HepG2 (cell line): Measurements from ENCODE around the gene OST4. TPM values are rescaled to one million over a fixed set of nuclear protein-coding genes. Genes with fewer than 3 reads are reported as not detected.

ENCODE experiments used
- ARID2 ChIP-seq: sonication (generic); formaldehyde crosslinking; IDR thresholded peaks from 2 replicates; pipeline ENCODE4 v1.8.1; 2022; ENCODE audit warnings: mild to moderate bottlenecking, missing genetic modification reagents, borderline replicate concordance
- CAMTA2 ChIP-seq: sonication (generic); formaldehyde crosslinking; IDR thresholded peaks from 2 replicates; pipeline ENCODE4 v1.4.0; 2020; ENCODE audit warnings: mild to moderate bottlenecking, missing genetic modification reagents, borderline replicate concordance
- DR1 ChIP-seq: sonication (generic); formaldehyde crosslinking; IDR thresholded peaks from 2 replicates; pipeline ENCODE4 v1.8.0; 2021; ENCODE audit warnings: mild to moderate bottlenecking, missing genetic modification reagents, inconsistent platforms
- GATA4 ChIP-seq: sonication (generic); IDR thresholded peaks from 2 replicates; pipeline ENCODE4 v1.6.1; 2016; ENCODE audit warnings: antibody characterized with exemption, low read depth, borderline replicate concordance
- HDAC1 ChIP-seq: sonication (generic); formaldehyde crosslinking; IDR thresholded peaks from 2 replicates; pipeline ENCODE4 v1.5.1; 2020; ENCODE audit warnings: mild to moderate bottlenecking, missing genetic modification reagents
- HES4 ChIP-seq: sonication (generic); formaldehyde crosslinking; IDR thresholded peaks from 2 replicates; pipeline ENCODE4 v1.9.0; 2021; ENCODE audit warnings: mild to moderate bottlenecking, missing genetic modification reagents, borderline replicate concordance
- JUN ChIP-seq: sonication (generic); formaldehyde crosslinking; IDR thresholded peaks from 2 replicates; pipeline ENCODE4 v1.4.0; 2020; ENCODE audit warnings: mild to moderate bottlenecking, missing genetic modification reagents
- MTF2 ChIP-seq: sonication (generic); formaldehyde crosslinking; IDR thresholded peaks from 2 replicates; pipeline ENCODE4 v1.5.0; 2020; ENCODE audit warnings: missing genetic modification reagents, borderline replicate concordance
- PHF21A ChIP-seq: sonication (generic); formaldehyde crosslinking; IDR thresholded peaks from 2 replicates; pipeline ENCODE4 v1.5.0; 2020; ENCODE audit warnings: mild to moderate bottlenecking, missing genetic modification reagents
- SETDB1 ChIP-seq: sonication (generic); formaldehyde crosslinking; IDR thresholded peaks from 2 replicates; pipeline ENCODE4 v1.5.1; 2020; ENCODE audit warnings: missing genetic modification reagents, mild to moderate bottlenecking, borderline replicate concordance
- TAF15 ChIP-seq: fragments of 200-400 bp; formaldehyde crosslinking; IDR thresholded peaks from one replicate; pipeline ENCODE4 v1.6.1; 2018; ENCODE audit warnings: mild to moderate bottlenecking, low read depth, low read length; ENCODE audit not compliant: poor library complexity, severe bottlenecking
- THRA ChIP-seq: sonication (generic); formaldehyde crosslinking; IDR thresholded peaks from 2 replicates; pipeline ENCODE4 v1.4.0; 2020; ENCODE audit warnings: missing genetic modification reagents, borderline replicate concordance
- YEATS2 ChIP-seq: sonication (generic); formaldehyde crosslinking; IDR thresholded peaks from 2 replicates; pipeline ENCODE4 v1.4.0; 2020; ENCODE audit warnings: missing genetic modification reagents, borderline replicate concordance
- ZFYVE20 ChIP-seq: sonication (generic); formaldehyde crosslinking; IDR thresholded peaks from 2 replicates; pipeline ENCODE4 v1.8.0; 2023; ENCODE audit warnings: low read depth, mild to moderate bottlenecking, moderate library complexity, missing genetic modification reagents, borderline replicate concordance
- ZNF136 ChIP-seq: sonication (generic); formaldehyde crosslinking; IDR thresholded peaks from 2 replicates; pipeline ENCODE4 v1.8.1; 2022; ENCODE audit warnings: low read depth, mild to moderate bottlenecking, moderate library complexity, missing genetic modification reagents
- ZNF275 ChIP-seq: sonication (generic); formaldehyde crosslinking; IDR thresholded peaks from 2 replicates; pipeline ENCODE4 v1.8.0; 2022; ENCODE audit warnings: missing genetic modification reagents, mild to moderate bottlenecking, inconsistent platforms, borderline replicate concordance
- ZNF331 ChIP-seq: sonication (generic); formaldehyde crosslinking; IDR thresholded peaks from 2 replicates; pipeline ENCODE4 v1.4.0; 2020; ENCODE audit warnings: missing genetic modification reagents
- ZNF550 ChIP-seq: sonication (generic); formaldehyde crosslinking; IDR thresholded peaks from 2 replicates; pipeline ENCODE4 v1.4.0; 2020; ENCODE audit warnings: mild to moderate bottlenecking, missing genetic modification reagents, borderline replicate concordance
- ZNF563 ChIP-seq: sonication (generic); formaldehyde crosslinking; IDR thresholded peaks from 2 replicates; pipeline ENCODE4 v1.8.0; 2022; ENCODE audit warnings: mild to moderate bottlenecking, moderate library complexity, missing genetic modification reagents
- ZSCAN30 ChIP-seq: sonication (generic); formaldehyde crosslinking; IDR thresholded peaks from 2 replicates; pipeline ENCODE4 v1.5.0; 2020; ENCODE audit warnings: mild to moderate bottlenecking, missing genetic modification reagents
- polyA plus RNA-seq, 8 experiments: library from polyadenylated mRNA; depleted of rRNA in 3 of 8; stranded (reverse) in 7 of 8; unstranded in 1 of 8; fragments of >200 nt; fragmentation: Illumina TruSeq in 4 of 8; extraction: Trizol in 4 of 8; gene quantifications; 2 replicates each; pipeline versions ENCODE4 v1.2.1 to v1.2.3, GENCODE V29; 2011 to 2016; ENCODE audit warnings: low read depth in 4 of 8, missing spikeins in 1 of 8, mixed read lengths in 1 of 8; ENCODE audit not compliant: insufficient read depth in 1 of 8
- total RNA-seq, 5 experiments: library from RNA; depleted of rRNA; stranded (reverse); fragments of >200 nt; fragmentation: Illumina TruSeq; extraction: Trizol; gene quantifications; 2 replicates each; pipeline ENCODE4 v1.2.3, GENCODE V29; 2016; ENCODE audit warnings: low read depth in 1 of 5
- TF ChIP-seq, protein P1 (sequence below), 2 experiments: IDR thresholded peaks; 2 replicates each; pipeline ENCODE4 v1.6.1; 2011 to 2012; ENCODE audit warnings: low read length in 2 of 2, borderline replicate concordance in 1 of 2, low read depth in 1 of 2, mild to moderate bottlenecking in 1 of 2, moderate library complexity in 1 of 2
- TF ChIP-seq, protein P2 (sequence below): sonication (generic); formaldehyde crosslinking; IDR thresholded peaks from 2 replicates; pipeline ENCODE4 v1.5.0; 2020; ENCODE audit warnings: missing genetic modification reagents

Gene OST4
- total and polyA plus RNA-seq, 2 of the 13 experiments (the other 11 are each of a cell fraction or from before 2014, with no cell fraction given): 498 to 584 TPM

GRCh38 chr2:27086090-27086723 is 14.8 kb upstream of the OST4 start (continued):
- TF ChIP-seq, protein P1, sequence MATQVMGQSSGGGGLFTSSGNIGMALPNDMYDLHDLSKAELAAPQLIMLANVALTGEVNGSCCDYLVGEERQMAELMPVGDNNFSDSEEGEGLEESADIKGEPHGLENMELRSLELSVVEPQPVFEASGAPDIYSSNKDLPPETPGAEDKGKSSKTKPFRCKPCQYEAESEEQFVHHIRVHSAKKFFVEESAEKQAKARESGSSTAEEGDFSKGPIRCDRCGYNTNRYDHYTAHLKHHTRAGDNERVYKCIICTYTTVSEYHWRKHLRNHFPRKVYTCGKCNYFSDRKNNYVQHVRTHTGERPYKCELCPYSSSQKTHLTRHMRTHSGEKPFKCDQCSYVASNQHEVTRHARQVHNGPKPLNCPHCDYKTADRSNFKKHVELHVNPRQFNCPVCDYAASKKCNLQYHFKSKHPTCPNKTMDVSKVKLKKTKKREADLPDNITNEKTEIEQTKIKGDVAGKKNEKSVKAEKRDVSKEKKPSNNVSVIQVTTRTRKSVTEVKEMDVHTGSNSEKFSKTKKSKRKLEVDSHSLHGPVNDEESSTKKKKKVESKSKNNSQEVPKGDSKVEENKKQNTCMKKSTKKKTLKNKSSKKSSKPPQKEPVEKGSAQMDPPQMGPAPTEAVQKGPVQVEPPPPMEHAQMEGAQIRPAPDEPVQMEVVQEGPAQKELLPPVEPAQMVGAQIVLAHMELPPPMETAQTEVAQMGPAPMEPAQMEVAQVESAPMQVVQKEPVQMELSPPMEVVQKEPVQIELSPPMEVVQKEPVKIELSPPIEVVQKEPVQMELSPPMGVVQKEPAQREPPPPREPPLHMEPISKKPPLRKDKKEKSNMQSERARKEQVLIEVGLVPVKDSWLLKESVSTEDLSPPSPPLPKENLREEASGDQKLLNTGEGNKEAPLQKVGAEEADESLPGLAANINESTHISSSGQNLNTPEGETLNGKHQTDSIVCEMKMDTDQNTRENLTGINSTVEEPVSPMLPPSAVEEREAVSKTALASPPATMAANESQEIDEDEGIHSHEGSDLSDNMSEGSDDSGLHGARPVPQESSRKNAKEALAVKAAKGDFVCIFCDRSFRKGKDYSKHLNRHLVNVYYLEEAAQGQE (IDR thresholded peaks at IDR 0.05; ENCODE audit: borderline replicate concordance in 1 of 2, low read depth in 1 of 2, low read length in 2 of 2): peak in 1 of 2 experiments; percentile 28; a peak in 1 of 4 replicates
- TF ChIP-seq ZNF136 (CRISPR knock-in tag) (no peak), PHF21A (CRISPR knock-in tag) (no peak; the same call in 1 of the 2 replicates), ARID2 (CRISPR knock-in tag) (no peak), GATA4 (no peak), DR1 (CRISPR knock-in tag) (no peak; the same call in 1 of the 2 replicates), ZSCAN30 (no peak), ZNF550 (CRISPR knock-in tag) (no peak), THRA (CRISPR knock-in tag) (peak; percentile 65; the same call in 1 of the 2 replicates), TAF15 (peak; percentile 36), HDAC1 (CRISPR knock-in tag) (peak; percentile 67), ZNF331 (peak; percentile 91), HES4 (CRISPR knock-in tag) (peak; percentile 60; the same call in 1 of the 2 replicates), ZFYVE20 (CRISPR knock-in tag) (no peak), ZNF275 (CRISPR knock-in tag) (0 out of 2 replicates have a peak, but pooled peaks have one; percentile 85), CAMTA2 (peak; percentile 28; the same call in 1 of the 2 replicates), JUN (CRISPR knock-in tag) (no peak), ZNF563 (CRISPR knock-in tag) (no peak), MTF2 (no peak; the same call in 1 of the 2 replicates), YEATS2 (CRISPR knock-in tag) (peak; percentile 89), SETDB1 (CRISPR knock-in tag) (no peak)
- TF ChIP-seq, protein P2, sequence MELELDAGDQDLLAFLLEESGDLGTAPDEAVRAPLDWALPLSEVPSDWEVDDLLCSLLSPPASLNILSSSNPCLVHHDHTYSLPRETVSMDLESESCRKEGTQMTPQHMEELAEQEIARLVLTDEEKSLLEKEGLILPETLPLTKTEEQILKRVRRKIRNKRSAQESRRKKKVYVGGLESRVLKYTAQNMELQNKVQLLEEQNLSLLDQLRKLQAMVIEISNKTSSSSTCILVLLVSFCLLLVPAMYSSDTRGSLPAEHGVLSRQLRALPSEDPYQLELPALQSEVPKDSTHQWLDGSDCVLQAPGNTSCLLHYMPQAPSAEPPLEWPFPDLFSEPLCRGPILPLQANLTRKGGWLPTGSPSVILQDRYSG: no peak; the same call in 1 of the 2 replicates
